ENCODE results near the gene C15orf39.
"Not testable (repeated sequence)": the region's sequence is repeated elsewhere in the genome, so short reads cannot be mapped to it uniquely, and the experiment has no call there.

C15orf39 gene

GRCh38 chr15:75201616-75202250 is at the start of gene C15orf39:
Gene C15orf39 (plus strand): TSS chr15:75201882. CDS start chr15:75206049, 4,167 bp downstream.
- H3K4me3 ChIP-seq (ENCODE audit: low read length): peak within 1 kb of the TSS; percentile 83
- no peak for TF ChIP-seq ZNF274 (IDR thresholded peaks at IDR 0.05; ENCODE audit: low read depth, low read length)

- no peak overlapping the region for H3K4me3 ChIP-seq (ENCODE audit: low read length)
- TF ChIP-seq ZNF274 (IDR thresholded peaks at IDR 0.05; ENCODE audit: low read depth, low read length): no peak
These were observed 49.2 kb upstream of the C15orf39 start for GRCh38 chr15:75152382-75153079.

- TF ChIP-seq ZNF274 (IDR thresholded peaks at IDR 0.05; ENCODE audit: low read depth, low read length): no peak
- H3K4me3 ChIP-seq (ENCODE audit: low read length): no peak overlapping the region
These were observed 48.6 kb upstream of the C15orf39 start for GRCh38 chr15:75153087-75153486.

GRCh38 chr15:75153565-75154276 is 48.0 kb upstream of the C15orf39 start:
- TF ChIP-seq ZNF274 (IDR thresholded peaks at IDR 0.05; ENCODE audit: low read depth, low read length): no peak
- H3K4me3 ChIP-seq (ENCODE audit: low read length): no peak overlapping the region

GRCh38 chr15:75154461-75155062 is 47.1 kb upstream of the C15orf39 start:
- no peak for TF ChIP-seq ZNF274 (IDR thresholded peaks at IDR 0.05; ENCODE audit: low read depth, low read length)
- H3K4me3 ChIP-seq (ENCODE audit: low read length): no peak overlapping the region

- no peak for TF ChIP-seq ZNF274 (IDR thresholded peaks at IDR 0.05; ENCODE audit: low read depth, low read length)
- no peak overlapping the region for H3K4me3 ChIP-seq (ENCODE audit: low read length)
These were observed 45.1 kb upstream of the C15orf39 start for GRCh38 chr15:75156326-75157215.

- TF ChIP-seq ZNF274 (IDR thresholded peaks at IDR 0.05; ENCODE audit: low read depth, low read length): no peak
These were observed 43.3 kb upstream of the C15orf39 start for GRCh38 chr15:75158402-75158801.

GRCh38 chr15:75159244-75159643 is 42.4 kb upstream of the C15orf39 start:
- no peak overlapping the region for H3K4me3 ChIP-seq (ENCODE audit: low read length)
- no peak for TF ChIP-seq ZNF274 (IDR thresholded peaks at IDR 0.05; ENCODE audit: low read depth, low read length)

More at GRCh38 chr15:75158402-75158801, 43.3 kb upstream of the C15orf39 start:
- no peak overlapping the region for H3K4me3 ChIP-seq (ENCODE audit: low read length)

- H3K4me3 ChIP-seq (ENCODE audit: low read length): no peak overlapping the region
- no peak for TF ChIP-seq ZNF274 (IDR thresholded peaks at IDR 0.05; ENCODE audit: low read depth, low read length)
These were observed 40.4 kb upstream of the C15orf39 start for GRCh38 chr15:75161106-75161916.

GRCh38 chr15:75161917-75162414 is 39.7 kb upstream of the C15orf39 start:
- TF ChIP-seq ZNF274 (IDR thresholded peaks at IDR 0.05; ENCODE audit: low read depth, low read length): no peak
- no peak overlapping the region for H3K4me3 ChIP-seq (ENCODE audit: low read length)

GRCh38 chr15:75163150-75163564 is 38.5 kb upstream of the C15orf39 start:
- H3K4me3 ChIP-seq (ENCODE audit: low read length): no peak overlapping the region
- TF ChIP-seq ZNF274 (IDR thresholded peaks at IDR 0.05; ENCODE audit: low read depth, low read length): no peak

GRCh38 chr15:75164625-75165350 is 36.9 kb upstream of the C15orf39 start:
- no peak for TF ChIP-seq ZNF274 (IDR thresholded peaks at IDR 0.05; ENCODE audit: low read depth, low read length)
- H3K4me3 ChIP-seq (ENCODE audit: low read length): no peak overlapping the region

- H3K4me3 ChIP-seq (ENCODE audit: low read length): not testable (repeated sequence)
These were observed 35.1 kb upstream of the C15orf39 start for GRCh38 chr15:75166489-75167063.

All from GM08714 (cell line).